ENCODE results near the gene HSD11B2. TPM values are rescaled to one million over a fixed set of nuclear protein-coding genes. Genes with fewer than 3 reads are reported as not detected.

The HSD11B2 gene
- total RNA-seq, 1 experiment from 2014 or later, result 33.5 TPM

GRCh38 chr16:67483731-67484525, 53.0 kb downstream of the HSD11B2 start:
- H3K9me3 ChIP-seq (ENCODE audit: control insufficient read depth, low read depth, low read length), result no peaks in the 10 kb centered on the region
- peaks cover 24% of the 10 kb centered on the region; the same call in 1 of the 2 replicates for H3K27me3 ChIP-seq (ENCODE audit: insufficient read depth, low read length)
- H2BK15ac ChIP-seq (ENCODE audit: low read depth, low read length), result no peak overlapping the region
- no peak for DNase-seq
- H3K4ac ChIP-seq (ENCODE audit: low read depth, low read length), result no peak overlapping the region
- Mint-ChIP-seq H3K36me3 (ENCODE audit: insufficient read depth in 1 of 3, low read depth in 3 of 3) (no peaks in the 10 kb centered on the region), H3K9me3 (no peaks in the 10 kb centered on the region), H3K27ac (peak overlapping the region in 1 of 3 experiments; percentile 83; a peak in 1 of 7 replicates), H3K27me3 (ENCODE audit: low read depth) (peaks cover 45% of the 10 kb centered on the region), H3K4me3 (no peak overlapping the region), H3K4me1 (peaks cover 11 to 14% of the 10 kb centered on the region in 2 experiments)
- no peak overlapping the region for H2AFZ ChIP-seq (ENCODE audit: low read length)
- H3K4me1 ChIP-seq (ENCODE audit: insufficient read depth, low read length), result no peaks in the 10 kb centered on the region; the same call in 1 of the 2 replicates
- no peak overlapping the region for H4K91ac ChIP-seq (ENCODE audit: insufficient read length, low read depth, low read length)
- H4K8ac ChIP-seq (replicated peaks; ENCODE audit: insufficient read length, low read depth, low read length), result no peak overlapping the region
- no peaks in the 10 kb centered on the region for H3K79me1 ChIP-seq (ENCODE audit: insufficient read depth, low read depth, low read length, poor library complexity, severe bottlenecking)
- H3K23me2 ChIP-seq (ENCODE audit: insufficient read length, low read depth, low read length, poor library complexity, severe bottlenecking), result peaks cover 6% of the 10 kb centered on the region
- H2BK5ac ChIP-seq (ENCODE audit: insufficient read length, low read length), result no peak overlapping the region
- H4K5ac ChIP-seq (ENCODE audit: insufficient read length, low read depth, low read length), result no peak overlapping the region
- no peak overlapping the region for H2BK20ac ChIP-seq (ENCODE audit: low read depth, low read length, poor library complexity, severe bottlenecking)
- no peak overlapping the region for H3K14ac ChIP-seq (ENCODE audit: insufficient read depth, low read length)
- H3K56ac ChIP-seq (ENCODE audit: insufficient read length, low read depth, low read length), result no peak overlapping the region
- H3K9ac ChIP-seq (ENCODE audit: extremely low read depth, insufficient read length, low read length), result no peak overlapping the region
- no peak overlapping the region for H2AK5ac ChIP-seq (ENCODE audit: insufficient read length, low read length)
- no peak overlapping the region for H2BK120ac ChIP-seq (ENCODE audit: low read depth, low read length, poor library complexity, severe bottlenecking)
- TF ChIP-seq, protein P1, sequence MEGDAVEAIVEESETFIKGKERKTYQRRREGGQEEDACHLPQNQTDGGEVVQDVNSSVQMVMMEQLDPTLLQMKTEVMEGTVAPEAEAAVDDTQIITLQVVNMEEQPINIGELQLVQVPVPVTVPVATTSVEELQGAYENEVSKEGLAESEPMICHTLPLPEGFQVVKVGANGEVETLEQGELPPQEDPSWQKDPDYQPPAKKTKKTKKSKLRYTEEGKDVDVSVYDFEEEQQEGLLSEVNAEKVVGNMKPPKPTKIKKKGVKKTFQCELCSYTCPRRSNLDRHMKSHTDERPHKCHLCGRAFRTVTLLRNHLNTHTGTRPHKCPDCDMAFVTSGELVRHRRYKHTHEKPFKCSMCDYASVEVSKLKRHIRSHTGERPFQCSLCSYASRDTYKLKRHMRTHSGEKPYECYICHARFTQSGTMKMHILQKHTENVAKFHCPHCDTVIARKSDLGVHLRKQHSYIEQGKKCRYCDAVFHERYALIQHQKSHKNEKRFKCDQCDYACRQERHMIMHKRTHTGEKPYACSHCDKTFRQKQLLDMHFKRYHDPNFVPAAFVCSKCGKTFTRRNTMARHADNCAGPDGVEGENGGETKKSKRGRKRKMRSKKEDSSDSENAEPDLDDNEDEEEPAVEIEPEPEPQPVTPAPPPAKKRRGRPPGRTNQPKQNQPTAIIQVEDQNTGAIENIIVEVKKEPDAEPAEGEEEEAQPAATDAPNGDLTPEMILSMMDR (conservative IDR thresholded peaks at IDR 0.05), result no peak
- H3T11ph ChIP-seq (ENCODE audit: low read length), result no peak overlapping the region
- H2BK12ac ChIP-seq (ENCODE audit: insufficient read length, low read depth, low read length), result no peak overlapping the region
- no peak overlapping the region for H3K4me2 ChIP-seq (ENCODE audit: insufficient read depth, insufficient read length, low read length)
- no peak overlapping the region for H3K23ac ChIP-seq (ENCODE audit: insufficient read length, low read depth, low read length)
- no peaks in the 10 kb centered on the region for H4K20me1 ChIP-seq (ENCODE audit: control insufficient read depth, insufficient read depth, insufficient read length)
- peaks cover 1% of the 10 kb centered on the region; the same call in 1 of the 2 replicates for H3K79me2 ChIP-seq (ENCODE audit: insufficient read depth, low read length)
- no peak overlapping the region for H3K27ac ChIP-seq (ENCODE audit: insufficient read length, low read depth, low read length)
- no CpG with 5 or more reads among the region's 12 CpGs for WGBS (ENCODE audit: extremely low coverage, insufficient read length, low lambda C conversion rate)
- H3K18ac ChIP-seq (ENCODE audit: insufficient read length, low read depth, low read length), result no peak overlapping the region

All from H9 (cell line).